ENCODE results near the gene KIF4A.
"Not testable (repeated sequence)": the region's sequence is repeated elsewhere in the genome, so short reads cannot be mapped to it uniquely, and the experiment has no call there.

The KIF4A gene

GRCh38 chrX:70301716-70302115 is 11.8 kb downstream of the KIF4A start:
- no peak for DNase-seq
- H3K36me3 ChIP-seq, result peaks cover 31% of the 10 kb centered on the region

DNA sequence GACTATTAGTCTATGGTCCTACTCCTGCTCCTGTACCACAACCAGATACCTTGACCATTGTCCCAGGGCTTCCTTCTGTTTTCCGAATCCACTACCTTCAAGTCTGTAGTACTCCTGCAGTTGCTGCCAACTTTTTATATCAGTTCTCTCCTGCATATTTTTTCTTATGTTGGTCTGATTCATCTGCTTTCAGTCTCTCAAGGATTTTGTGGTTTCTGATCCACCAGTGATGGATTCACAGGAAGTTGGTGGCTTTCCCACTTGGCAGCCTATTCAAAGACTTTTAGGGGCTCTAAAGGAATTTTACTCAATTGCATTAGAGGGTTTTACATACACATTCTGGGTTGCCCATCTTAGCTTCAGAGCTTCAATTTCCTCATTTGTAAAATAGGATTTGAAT is 23.6 kb downstream of the KIF4A start:
- H3K27me3 ChIP-seq (ENCODE audit: insufficient read depth, low read depth, severe bottlenecking), result no peaks in the 10 kb centered on the region
- TF ChIP-seq, protein P1, sequence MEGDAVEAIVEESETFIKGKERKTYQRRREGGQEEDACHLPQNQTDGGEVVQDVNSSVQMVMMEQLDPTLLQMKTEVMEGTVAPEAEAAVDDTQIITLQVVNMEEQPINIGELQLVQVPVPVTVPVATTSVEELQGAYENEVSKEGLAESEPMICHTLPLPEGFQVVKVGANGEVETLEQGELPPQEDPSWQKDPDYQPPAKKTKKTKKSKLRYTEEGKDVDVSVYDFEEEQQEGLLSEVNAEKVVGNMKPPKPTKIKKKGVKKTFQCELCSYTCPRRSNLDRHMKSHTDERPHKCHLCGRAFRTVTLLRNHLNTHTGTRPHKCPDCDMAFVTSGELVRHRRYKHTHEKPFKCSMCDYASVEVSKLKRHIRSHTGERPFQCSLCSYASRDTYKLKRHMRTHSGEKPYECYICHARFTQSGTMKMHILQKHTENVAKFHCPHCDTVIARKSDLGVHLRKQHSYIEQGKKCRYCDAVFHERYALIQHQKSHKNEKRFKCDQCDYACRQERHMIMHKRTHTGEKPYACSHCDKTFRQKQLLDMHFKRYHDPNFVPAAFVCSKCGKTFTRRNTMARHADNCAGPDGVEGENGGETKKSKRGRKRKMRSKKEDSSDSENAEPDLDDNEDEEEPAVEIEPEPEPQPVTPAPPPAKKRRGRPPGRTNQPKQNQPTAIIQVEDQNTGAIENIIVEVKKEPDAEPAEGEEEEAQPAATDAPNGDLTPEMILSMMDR (IDR thresholded peaks at IDR 0.05; ENCODE audit: low read depth, low read length), result no peak
- no peak overlapping the region for H3K4me3 ChIP-seq (ENCODE audit: low read depth, low read length)
- no peaks in the 10 kb centered on the region for H3K9me3 ChIP-seq (ENCODE audit: severe bottlenecking)
- peaks cover 9% of the 10 kb centered on the region for H3K36me3 ChIP-seq
- DNase-seq, result no peak
- H3K27ac ChIP-seq, result no peak overlapping the region

More at GRCh38 chrX:70301716-70302115, 11.8 kb downstream of the KIF4A start:
- H3K27ac ChIP-seq, result no peak overlapping the region
- TF ChIP-seq, protein P1 (IDR thresholded peaks at IDR 0.05; ENCODE audit: low read depth, low read length), result no peak
- H3K9me3 ChIP-seq (ENCODE audit: severe bottlenecking), result no peaks in the 10 kb centered on the region
- H3K4me3 ChIP-seq (ENCODE audit: low read depth, low read length), result no peak overlapping the region
- H3K27me3 ChIP-seq (ENCODE audit: insufficient read depth, low read depth, severe bottlenecking), result no peaks in the 10 kb centered on the region

GRCh38 chrX:70322784-70323183 is 32.9 kb downstream of the KIF4A start:
- H3K27me3 ChIP-seq (ENCODE audit: insufficient read depth, low read depth, severe bottlenecking), result no peaks in the 10 kb centered on the region
- no peak overlapping the region for H3K27ac ChIP-seq
- no peaks in the 10 kb centered on the region for H3K9me3 ChIP-seq (ENCODE audit: severe bottlenecking)
- peaks cover 10% of the 10 kb centered on the region; the same call in 1 of the 2 replicates for H3K36me3 ChIP-seq
- TF ChIP-seq, protein P1 (IDR thresholded peaks at IDR 0.05; ENCODE audit: low read depth, low read length), result no peak
- DNase-seq, result no peak
- H3K4me3 ChIP-seq (ENCODE audit: low read depth, low read length), result no peak overlapping the region

- H3K27me3 ChIP-seq (ENCODE audit: insufficient read depth, low read depth, severe bottlenecking); DNase-seq: not testable (repeated sequence)
Measured at GRCh38 chrX:70323628-70324027, 33.7 kb downstream of the KIF4A start.

DNA sequence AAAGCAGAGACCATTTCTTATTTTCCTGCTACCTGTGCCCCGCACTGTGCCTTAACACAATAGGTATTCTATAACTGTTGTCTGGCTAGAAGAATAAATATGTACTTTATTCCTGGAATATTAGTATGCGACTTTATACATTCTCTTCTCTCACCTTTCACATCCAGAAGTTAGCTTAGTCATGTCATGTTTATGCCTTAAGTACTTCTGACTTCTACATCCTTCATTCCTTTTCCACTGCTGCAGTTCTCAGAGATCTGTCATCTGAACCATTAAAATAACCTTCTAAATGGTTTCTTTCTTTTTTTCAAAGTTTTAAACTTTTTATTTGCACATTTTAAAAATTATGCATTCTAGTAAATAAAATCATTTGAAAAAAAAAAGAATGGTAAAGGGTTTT is 34.4 kb downstream of the KIF4A start:
- H3K36me3 ChIP-seq, result peaks cover 7% of the 10 kb centered on the region; the same call in 1 of the 2 replicates
- no peak overlapping the region for H3K4me3 ChIP-seq (ENCODE audit: low read depth, low read length)
- TF ChIP-seq, protein P1 (IDR thresholded peaks at IDR 0.05; ENCODE audit: low read depth, low read length), result no peak
- no peak overlapping the region for H3K27ac ChIP-seq
- H3K27me3 ChIP-seq (ENCODE audit: insufficient read depth, low read depth, severe bottlenecking), result no peaks in the 10 kb centered on the region
- no peaks in the 10 kb centered on the region for H3K9me3 ChIP-seq (ENCODE audit: severe bottlenecking)
- no peak for DNase-seq

More at GRCh38 chrX:70323628-70324027, 33.7 kb downstream of the KIF4A start:
- H3K9me3 ChIP-seq (ENCODE audit: severe bottlenecking); H3K27ac ChIP-seq; H3K4me3 ChIP-seq (ENCODE audit: low read depth, low read length); H3K36me3 ChIP-seq: not testable (repeated sequence)

DNA sequence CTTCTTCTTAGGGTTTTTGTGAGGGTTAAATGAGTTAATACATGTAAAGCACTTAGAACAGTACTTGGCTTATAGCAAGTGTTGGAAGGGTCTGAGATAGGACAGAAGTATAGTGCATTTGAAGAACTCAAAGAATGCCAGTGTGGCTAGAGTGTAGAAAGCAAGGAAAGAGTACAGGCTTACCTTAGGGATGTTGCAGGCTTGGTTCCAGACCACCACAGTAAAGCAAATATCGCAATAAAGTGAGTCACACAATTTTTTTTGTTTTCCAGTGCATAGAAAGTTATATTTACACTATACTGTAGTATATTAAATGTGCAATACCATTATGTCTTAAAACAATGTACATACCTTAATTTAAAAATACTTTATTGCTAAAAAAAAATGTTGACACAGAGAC is 41.3 kb downstream of the KIF4A start:
- peaks cover 14% of the 10 kb centered on the region for H3K36me3 ChIP-seq
- TF ChIP-seq, protein P1 (IDR thresholded peaks at IDR 0.05; ENCODE audit: low read depth, low read length), result no peak
- H3K4me3 ChIP-seq (ENCODE audit: low read depth, low read length), result no peak overlapping the region
- H3K9me3 ChIP-seq (ENCODE audit: severe bottlenecking), result no peaks in the 10 kb centered on the region
- H3K27ac ChIP-seq, result no peak overlapping the region
- H3K27me3 ChIP-seq (ENCODE audit: insufficient read depth, low read depth, severe bottlenecking), result no peaks in the 10 kb centered on the region
- no peak for DNase-seq

Measured in WERI-Rb-1 (cell line).